Thyroid gland (tissue), 4 donors: ENCODE results near the gene MCM3AP.

ENCODE experiments used
- CTCF ChIP-seq, 6 experiments: fragments of 200-600 bp in 3 of 6; fragments of 450-650 bp in 3 of 6; sonication (generic) in 3 of 6; IDR thresholded peaks; one replicate each; pipeline ENCODE4 v1.5.1; 2016 to 2019; ENCODE audit warnings: antibody characterized with exemption in 6 of 6, mild to moderate bottlenecking in 2 of 6, inconsistent platforms in 1 of 6, moderate library complexity in 1 of 6
- POLR2A ChIP-seq, 2 donors: fragments of 450-650 bp; IDR thresholded peaks; one replicate each; pipeline ENCODE4 v1.6.1; 2017; ENCODE audit warnings: antibody characterized with exemption in 2 of 2, mild to moderate bottlenecking in 2 of 2, moderate library complexity in 1 of 2

DNA sequence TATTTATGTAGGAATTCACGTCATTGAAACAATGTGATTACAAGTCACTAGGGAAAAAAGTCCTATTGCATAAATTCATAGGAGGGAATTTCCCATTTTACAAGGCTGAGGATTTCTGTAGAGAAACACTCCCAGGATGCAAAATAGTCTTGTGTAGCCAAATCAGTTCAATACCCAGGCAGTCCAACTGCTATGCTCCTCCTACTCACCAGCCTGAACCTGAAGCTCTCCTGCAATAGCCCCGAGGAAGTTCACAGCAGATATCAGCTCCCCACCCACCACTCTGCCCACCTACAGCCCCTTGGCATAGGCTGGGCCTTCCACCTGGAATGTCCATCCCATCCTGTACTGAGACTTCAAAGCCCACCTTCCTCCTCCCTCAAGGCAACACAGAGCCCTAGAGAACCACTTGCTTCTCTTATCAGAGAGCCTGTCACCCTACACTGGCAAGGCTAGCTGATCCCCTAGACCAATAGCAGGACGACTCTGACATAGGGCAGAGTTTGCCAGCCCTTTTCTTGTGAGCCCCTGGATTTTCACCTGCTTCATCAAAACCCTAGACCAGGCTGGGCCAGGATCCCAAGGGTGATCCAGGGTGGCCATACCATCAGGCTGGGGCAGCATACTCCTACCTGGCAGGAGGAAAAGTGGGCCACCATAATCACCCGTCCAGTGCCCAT, 58.4 kb downstream of the MCM3AP start:
- no peak for TF ChIP-seq POLR2A (IDR thresholded peaks at IDR 0.05)
- no peak for TF ChIP-seq CTCF (IDR thresholded peaks at IDR 0.05)
